Measurements from ENCODE around the gene DDIT4.
A peak's percentile ranks its signal among the peaks of the same experiment; 100 is the strongest.
"Not testable (repeated sequence)": the region's sequence is repeated elsewhere in the genome, so short reads cannot be mapped to it uniquely, and the experiment has no call there.

The DDIT4 gene

DNA sequence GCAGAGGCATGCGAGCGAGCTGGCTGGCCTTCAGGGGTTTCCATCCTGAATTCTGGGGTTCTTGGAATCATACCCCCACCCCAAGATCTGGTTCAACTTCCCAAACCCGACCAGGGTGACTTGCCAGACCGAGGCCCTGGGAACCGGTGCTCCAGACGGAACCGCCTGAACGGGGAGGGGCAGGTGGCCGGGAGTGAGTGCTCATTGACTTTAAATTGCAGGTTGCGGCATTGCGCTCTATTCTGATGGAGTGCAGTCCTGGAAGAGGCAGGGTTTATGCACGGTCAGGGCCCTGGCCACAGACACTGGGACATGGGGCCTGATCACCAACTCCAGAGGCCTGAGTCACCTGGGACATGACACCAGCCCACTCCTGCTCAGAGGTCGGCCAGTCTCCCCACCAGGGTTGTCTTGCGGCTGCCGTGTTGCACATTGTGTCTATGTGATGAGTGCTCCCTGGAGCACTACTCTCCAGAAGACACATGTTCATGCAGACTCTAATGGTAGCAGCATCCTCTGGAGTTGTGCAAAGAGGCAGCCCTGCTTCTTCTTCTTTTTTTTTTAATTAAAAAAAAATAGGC lies 5.8 kb upstream of the DDIT4 start:
- no peak overlapping the region for H3K27ac ChIP-seq (ENCODE audit: insufficient read depth, low read depth, low read length, poor library complexity, severe bottlenecking)
- H3K27me3 ChIP-seq (ENCODE audit: control insufficient read depth, insufficient read depth, low read length, poor library complexity, severe bottlenecking), result no peaks in the 10 kb centered on the region
- no peaks in the 10 kb centered on the region for H3K36me3 ChIP-seq (ENCODE audit: control insufficient read depth, insufficient read depth, low read length)
- peaks cover 32% of the 10 kb centered on the region for H3K4me1 ChIP-seq (ENCODE audit: control insufficient read depth, insufficient read depth, low read length)
- H3K4me3 ChIP-seq (ENCODE audit: insufficient read depth, low read depth, low read length), result no peak overlapping the region
- H3K9me3 ChIP-seq (ENCODE audit: control insufficient read depth, low read length), result no peaks in the 10 kb centered on the region
- 68 to 71% methylated on average over 15 of the region's 15 CpGs for WGBS, 2 experiments

DNA sequence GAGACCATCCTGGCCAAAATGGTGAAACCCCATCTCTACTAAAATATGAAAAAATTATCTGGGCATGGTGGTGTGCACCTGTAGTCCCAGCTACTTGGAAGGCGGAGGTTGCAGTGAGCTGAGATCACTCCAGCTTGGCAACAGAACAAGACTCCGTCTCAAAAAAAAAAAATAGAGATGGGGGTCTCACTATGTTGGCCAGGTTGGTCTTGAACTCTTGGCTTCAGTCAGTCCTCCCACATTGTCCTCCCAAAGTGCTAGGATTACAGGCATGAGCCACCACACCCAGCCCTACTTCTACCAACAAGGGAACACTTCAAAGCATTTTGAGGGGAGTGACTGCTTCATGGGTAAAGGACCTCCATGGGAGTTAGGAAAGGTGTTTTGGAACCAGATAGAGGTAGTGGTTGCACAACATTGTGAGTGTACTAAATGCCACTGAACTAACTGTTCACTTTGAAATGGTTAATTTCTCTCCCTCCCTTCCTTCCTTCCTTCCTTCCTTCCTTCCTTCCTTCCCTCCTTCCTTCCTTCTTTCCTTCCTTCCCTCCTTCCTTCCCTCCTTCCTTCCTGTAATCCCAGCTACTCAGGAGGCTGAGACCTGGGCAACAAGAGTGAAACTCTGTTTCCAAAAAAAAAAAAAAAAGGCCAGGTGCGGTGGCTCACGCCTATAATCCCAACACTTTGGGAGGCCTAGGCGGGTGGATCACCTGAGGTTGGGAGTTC lies 5.1 kb upstream of the DDIT4 start:
- not testable (repeated sequence) for H3K4me3 ChIP-seq (ENCODE audit: insufficient read depth, low read depth, low read length); H3K9me3 ChIP-seq (ENCODE audit: control insufficient read depth, low read length); H3K27ac ChIP-seq (ENCODE audit: insufficient read depth, low read depth, low read length, poor library complexity, severe bottlenecking); H3K36me3 ChIP-seq (ENCODE audit: control insufficient read depth, insufficient read depth, low read length); H3K27me3 ChIP-seq (ENCODE audit: control insufficient read depth, insufficient read depth, low read length, poor library complexity, severe bottlenecking)
- 93 to 96% methylated on average over 5 of the region's 5 CpGs for WGBS, 2 experiments
- H3K4me1 ChIP-seq (ENCODE audit: control insufficient read depth, insufficient read depth, low read length), result peaks cover 32% of the 10 kb centered on the region

DNA sequence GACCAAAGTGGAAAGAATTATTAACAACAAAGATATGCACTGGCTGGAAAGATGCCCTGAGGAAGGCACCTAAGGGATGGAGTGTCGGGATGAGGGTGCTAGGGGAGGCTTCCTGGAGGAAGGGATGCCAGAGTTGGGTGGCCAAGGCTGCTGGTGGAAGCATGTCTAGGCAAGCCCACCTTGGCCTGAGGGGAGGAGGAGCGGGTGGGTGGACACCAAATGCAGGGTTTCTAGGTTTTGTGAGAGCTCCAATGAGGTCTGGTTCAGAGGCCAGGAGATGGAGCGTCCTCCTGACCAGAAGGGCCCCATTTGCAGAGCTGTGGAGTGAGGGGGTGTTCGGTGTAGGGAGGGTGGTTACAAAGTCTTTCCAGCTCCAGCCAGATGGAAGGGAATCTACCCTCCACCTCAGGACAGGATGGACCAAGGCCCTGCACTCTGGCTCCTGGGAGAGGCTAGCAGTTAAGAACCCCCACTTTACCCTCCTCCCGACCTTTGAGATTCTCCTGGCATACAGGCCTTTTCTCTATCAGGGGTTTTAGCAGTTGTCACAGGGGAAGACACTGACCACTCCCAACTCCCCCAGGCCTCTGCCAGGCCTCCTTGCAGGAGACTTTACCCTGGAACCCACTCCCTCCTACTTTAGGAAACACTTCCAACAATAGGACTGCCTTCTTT lies 3.0 kb upstream of the DDIT4 start:
- Histone ChIP-seq H3K36me3 (ENCODE audit: control insufficient read depth, insufficient read depth, low read length) (peaks cover 5% of the 10 kb centered on the region), H3K9me3 (ENCODE audit: control insufficient read depth, low read length) (no peaks in the 10 kb centered on the region), H3K27ac (ENCODE audit: insufficient read depth, low read depth, low read length, poor library complexity, severe bottlenecking) (no peak overlapping the region), H3K4me1 (ENCODE audit: control insufficient read depth, insufficient read depth, low read length) (peaks cover 25% of the 10 kb centered on the region), H3K4me3 (ENCODE audit: insufficient read depth, low read depth, low read length) (no peak overlapping the region), H3K27me3 (ENCODE audit: control insufficient read depth, insufficient read depth, low read length, poor library complexity, severe bottlenecking) (no peaks in the 10 kb centered on the region)
- WGBS, 2 experiments, result 86 to 89% methylated on average over 5 of the region's 5 CpGs

DNA sequence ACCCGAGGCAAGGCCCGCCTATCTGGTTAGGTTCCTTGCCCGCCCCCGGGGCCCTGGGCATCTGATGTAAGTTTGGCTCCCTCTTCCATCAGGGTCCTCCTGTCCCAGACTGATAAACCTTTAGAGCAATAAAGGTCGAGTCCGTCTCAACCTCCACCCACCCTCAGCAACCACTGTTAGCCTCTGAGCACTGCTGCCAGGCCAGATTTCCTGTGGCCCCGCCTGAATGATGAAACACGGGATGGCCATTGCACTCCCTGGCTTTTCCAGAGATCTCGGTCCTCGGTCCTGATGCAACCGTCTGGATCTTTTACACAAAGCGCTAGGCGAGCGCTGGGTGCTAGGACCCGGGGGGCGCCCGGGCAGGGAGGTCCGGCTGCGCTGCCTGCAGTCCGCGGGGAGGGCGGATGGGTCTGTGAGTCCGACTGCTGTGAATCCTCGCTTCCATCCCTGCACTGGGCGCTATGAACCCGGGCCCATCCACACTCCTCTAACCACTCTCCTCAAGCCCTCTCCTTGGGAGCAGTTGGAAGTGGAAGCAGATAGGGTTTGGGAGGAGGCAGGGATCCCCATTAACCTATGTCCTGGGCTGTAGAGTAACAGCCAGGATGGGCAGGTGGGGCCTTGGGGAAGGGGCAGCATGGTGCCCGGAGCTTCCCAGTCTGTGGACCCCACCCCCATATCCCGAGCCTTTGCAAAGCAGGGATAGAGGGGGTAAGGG lies 875 bp upstream of the DDIT4 start:
- Histone ChIP-seq H3K4me1 (ENCODE audit: control insufficient read depth, insufficient read depth, low read length) (peaks cover 33% of the 10 kb centered on the region), H3K9me3 (ENCODE audit: control insufficient read depth, low read length) (no peaks in the 10 kb centered on the region), H3K27me3 (ENCODE audit: control insufficient read depth, insufficient read depth, low read length, poor library complexity, severe bottlenecking) (no peaks in the 10 kb centered on the region), H3K4me3 (ENCODE audit: insufficient read depth, low read depth, low read length) (peak overlapping the region; percentile 91), H3K27ac (ENCODE audit: insufficient read depth, low read depth, low read length, poor library complexity, severe bottlenecking) (peak overlapping the region; percentile 96), H3K36me3 (ENCODE audit: control insufficient read depth, insufficient read depth, low read length) (peaks cover 5% of the 10 kb centered on the region)
- WGBS, 2 experiments, result 3 to 4% methylated on average over 26 to 28 of the region's 28 CpGs

DNA sequence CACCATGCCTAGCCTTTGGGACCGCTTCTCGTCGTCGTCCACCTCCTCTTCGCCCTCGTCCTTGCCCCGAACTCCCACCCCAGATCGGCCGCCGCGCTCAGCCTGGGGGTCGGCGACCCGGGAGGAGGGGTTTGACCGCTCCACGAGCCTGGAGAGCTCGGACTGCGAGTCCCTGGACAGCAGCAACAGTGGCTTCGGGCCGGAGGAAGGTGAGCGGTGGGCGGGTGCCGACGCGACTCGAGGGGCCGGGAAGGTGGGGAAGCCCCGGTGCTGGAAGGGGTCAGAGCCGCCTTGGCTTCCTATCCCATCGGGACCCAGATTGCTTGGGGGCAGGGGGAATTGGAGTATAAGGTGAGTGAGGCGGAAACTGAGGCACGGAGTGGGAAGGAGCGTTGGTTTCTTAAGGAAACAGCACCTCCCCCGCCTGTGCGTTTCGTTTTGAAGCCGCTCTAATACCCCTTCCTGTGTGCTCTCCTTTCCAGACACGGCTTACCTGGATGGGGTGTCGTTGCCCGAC lies 547 bp downstream of the DDIT4 start:
- Histone ChIP-seq H3K9me3 (ENCODE audit: control insufficient read depth, low read length) (no peaks in the 10 kb centered on the region), H3K4me1 (ENCODE audit: control insufficient read depth, insufficient read depth, low read length) (peaks cover 33% of the 10 kb centered on the region), H3K27ac (ENCODE audit: insufficient read depth, low read depth, low read length, poor library complexity, severe bottlenecking) (peak overlapping the region; percentile 78), H3K4me3 (ENCODE audit: insufficient read depth, low read depth, low read length) (peak overlapping the region; percentile 91), H3K36me3 (ENCODE audit: control insufficient read depth, insufficient read depth, low read length) (peaks cover 5% of the 10 kb centered on the region), H3K27me3 (ENCODE audit: control insufficient read depth, insufficient read depth, low read length, poor library complexity, severe bottlenecking) (no peaks in the 10 kb centered on the region)
- WGBS, 2 experiments, result 1% methylated on average over 40 of the region's 40 CpGs

DNA sequence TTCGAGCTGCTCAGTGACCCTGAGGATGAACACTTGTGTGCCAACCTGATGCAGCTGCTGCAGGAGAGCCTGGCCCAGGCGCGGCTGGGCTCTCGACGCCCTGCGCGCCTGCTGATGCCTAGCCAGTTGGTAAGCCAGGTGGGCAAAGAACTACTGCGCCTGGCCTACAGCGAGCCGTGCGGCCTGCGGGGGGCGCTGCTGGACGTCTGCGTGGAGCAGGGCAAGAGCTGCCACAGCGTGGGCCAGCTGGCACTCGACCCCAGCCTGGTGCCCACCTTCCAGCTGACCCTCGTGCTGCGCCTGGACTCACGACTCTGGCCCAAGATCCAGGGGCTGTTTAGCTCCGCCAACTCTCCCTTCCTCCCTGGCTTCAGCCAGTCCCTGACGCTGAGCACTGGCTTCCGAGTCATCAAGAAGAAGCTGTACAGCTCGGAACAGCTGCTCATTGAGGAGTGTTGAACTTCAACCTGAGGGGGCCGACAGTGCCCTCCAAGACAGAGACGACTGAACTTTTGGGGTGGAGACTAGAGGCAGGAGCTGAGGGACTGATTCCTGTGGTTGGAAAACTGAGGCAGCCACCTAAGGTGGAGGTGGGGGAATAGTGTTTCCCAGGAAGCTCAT lies 1.1 kb downstream of the DDIT4 start:
- Histone ChIP-seq H3K4me1 (ENCODE audit: control insufficient read depth, insufficient read depth, low read length) (peaks cover 33% of the 10 kb centered on the region), H3K9me3 (ENCODE audit: control insufficient read depth, low read length) (no peaks in the 10 kb centered on the region), H3K27ac (ENCODE audit: insufficient read depth, low read depth, low read length, poor library complexity, severe bottlenecking) (no peak overlapping the region), H3K27me3 (ENCODE audit: control insufficient read depth, insufficient read depth, low read length, poor library complexity, severe bottlenecking) (no peaks in the 10 kb centered on the region), H3K4me3 (ENCODE audit: insufficient read depth, low read depth, low read length) (peak overlapping the region; percentile 91), H3K36me3 (ENCODE audit: control insufficient read depth, insufficient read depth, low read length) (peaks cover 5% of the 10 kb centered on the region)
- 42 to 43% methylated on average over 26 of the region's 26 CpGs for WGBS, 2 experiments

DNA sequence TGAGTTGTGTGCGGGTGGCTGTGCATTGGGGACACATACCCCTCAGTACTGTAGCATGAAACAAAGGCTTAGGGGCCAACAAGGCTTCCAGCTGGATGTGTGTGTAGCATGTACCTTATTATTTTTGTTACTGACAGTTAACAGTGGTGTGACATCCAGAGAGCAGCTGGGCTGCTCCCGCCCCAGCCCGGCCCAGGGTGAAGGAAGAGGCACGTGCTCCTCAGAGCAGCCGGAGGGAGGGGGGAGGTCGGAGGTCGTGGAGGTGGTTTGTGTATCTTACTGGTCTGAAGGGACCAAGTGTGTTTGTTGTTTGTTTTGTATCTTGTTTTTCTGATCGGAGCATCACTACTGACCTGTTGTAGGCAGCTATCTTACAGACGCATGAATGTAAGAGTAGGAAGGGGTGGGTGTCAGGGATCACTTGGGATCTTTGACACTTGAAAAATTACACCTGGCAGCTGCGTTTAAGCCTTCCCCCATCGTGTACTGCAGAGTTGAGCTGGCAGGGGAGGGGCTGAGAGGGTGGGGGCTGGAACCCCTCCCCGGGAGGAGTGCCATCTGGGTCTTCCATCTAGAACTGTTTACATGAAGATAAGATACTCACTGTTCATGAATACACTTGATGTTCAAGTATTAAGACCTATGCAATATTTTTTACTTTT lies 1.8 kb downstream of the DDIT4 start:
- peaks cover 5% of the 10 kb centered on the region for H3K36me3 ChIP-seq (ENCODE audit: control insufficient read depth, insufficient read depth, low read length)
- H3K9me3 ChIP-seq (ENCODE audit: control insufficient read depth, low read length), result no peaks in the 10 kb centered on the region
- no peaks in the 10 kb centered on the region for H3K27me3 ChIP-seq (ENCODE audit: control insufficient read depth, insufficient read depth, low read length, poor library complexity, severe bottlenecking)
- H3K4me3 ChIP-seq (ENCODE audit: insufficient read depth, low read depth, low read length), result peak overlapping the region; percentile 91
- 59 to 65% methylated on average over 12 of the region's 12 CpGs for WGBS, 2 experiments
- H3K4me1 ChIP-seq (ENCODE audit: control insufficient read depth, insufficient read depth, low read length), result peaks cover 30% of the 10 kb centered on the region
- no peak overlapping the region for H3K27ac ChIP-seq (ENCODE audit: insufficient read depth, low read depth, low read length, poor library complexity, severe bottlenecking)

DNA sequence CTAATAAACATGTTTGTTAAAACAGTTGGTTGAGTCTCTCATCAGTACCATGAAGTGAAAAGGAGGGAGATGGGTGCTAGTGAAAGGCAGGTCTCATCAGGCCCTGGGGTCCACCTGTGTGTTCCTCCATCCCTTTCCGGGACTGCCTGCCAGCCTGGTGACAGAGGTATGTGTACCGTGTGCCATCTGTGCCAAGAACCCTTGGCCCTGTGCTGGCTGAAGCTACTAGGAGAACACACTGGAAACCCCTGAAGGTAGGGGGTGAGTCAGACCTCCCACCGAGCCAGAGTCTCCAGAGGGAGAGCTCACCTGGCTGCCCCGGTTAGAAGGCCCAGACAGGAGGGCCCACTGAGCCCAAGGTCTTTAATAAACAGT lies 2.3 kb downstream of the DDIT4 start:
- Histone ChIP-seq H3K4me3 (ENCODE audit: insufficient read depth, low read depth, low read length) (peak overlapping the region; percentile 91), H3K36me3 (ENCODE audit: control insufficient read depth, insufficient read depth, low read length) (peaks cover 5% of the 10 kb centered on the region), H3K27ac (ENCODE audit: insufficient read depth, low read depth, low read length, poor library complexity, severe bottlenecking) (no peak overlapping the region), H3K9me3 (ENCODE audit: control insufficient read depth, low read length) (no peaks in the 10 kb centered on the region), H3K4me1 (ENCODE audit: control insufficient read depth, insufficient read depth, low read length) (peaks cover 25% of the 10 kb centered on the region), H3K27me3 (ENCODE audit: control insufficient read depth, insufficient read depth, low read length, poor library complexity, severe bottlenecking) (no peaks in the 10 kb centered on the region)
- WGBS, 2 experiments, result 88 to 92% methylated on average over 4 of the region's 4 CpGs

DNA sequence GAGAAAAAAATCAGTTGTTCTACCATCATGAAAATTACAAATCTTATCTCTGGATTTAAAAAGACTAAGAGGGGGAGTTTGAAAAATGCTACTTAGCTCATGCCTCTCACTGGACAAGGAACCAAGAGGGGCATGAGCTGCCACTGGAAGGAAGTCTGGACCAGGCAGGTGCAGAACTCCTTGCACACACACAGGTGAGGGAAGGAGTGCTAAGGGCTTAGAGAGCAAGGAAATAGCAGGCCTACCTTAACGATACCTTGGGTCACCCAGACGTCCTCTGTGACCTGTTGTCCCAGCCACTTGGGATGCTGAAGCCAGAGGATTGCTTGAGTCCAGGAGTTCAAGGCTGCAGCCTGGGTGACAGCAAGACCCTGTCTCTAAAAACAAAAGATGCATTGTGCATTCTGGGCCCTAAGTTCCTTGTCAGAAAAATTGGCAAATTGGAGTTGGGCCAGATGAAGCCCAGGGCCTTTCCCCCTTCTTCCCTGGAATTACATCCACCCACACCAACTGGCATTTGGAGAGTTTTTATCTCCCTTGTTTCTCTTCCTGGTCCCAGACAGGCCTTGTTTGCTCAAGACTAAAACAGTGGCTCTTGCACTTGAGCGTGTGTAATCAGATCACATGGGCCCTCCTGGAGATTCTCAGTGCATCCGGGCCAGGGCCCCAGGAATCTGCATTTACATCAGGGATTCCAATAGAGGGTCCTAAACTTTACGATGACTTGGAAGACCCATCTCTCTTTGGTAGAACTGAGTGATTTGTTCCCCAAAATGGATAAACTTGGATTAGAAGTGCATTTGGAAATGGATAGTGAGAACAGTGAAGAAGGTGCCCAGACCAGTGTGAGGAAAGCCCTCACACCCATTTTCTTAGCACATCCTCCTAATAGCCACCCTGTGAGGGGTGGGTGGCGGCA lies 3.0 kb downstream of the DDIT4 start:
- WGBS, 2 experiments, result 85 to 87% methylated on average over 6 of the region's 6 CpGs
- no peaks in the 10 kb centered on the region for H3K9me3 ChIP-seq (ENCODE audit: control insufficient read depth, low read length)
- H3K27me3 ChIP-seq (ENCODE audit: control insufficient read depth, insufficient read depth, low read length, poor library complexity, severe bottlenecking), result no peaks in the 10 kb centered on the region
- no peak overlapping the region for H3K4me3 ChIP-seq (ENCODE audit: insufficient read depth, low read depth, low read length)
- H3K27ac ChIP-seq (ENCODE audit: insufficient read depth, low read depth, low read length, poor library complexity, severe bottlenecking), result no peak overlapping the region
- H3K4me1 ChIP-seq (ENCODE audit: control insufficient read depth, insufficient read depth, low read length), result peaks cover 25% of the 10 kb centered on the region
- H3K36me3 ChIP-seq (ENCODE audit: control insufficient read depth, insufficient read depth, low read length), result peaks cover 5% of the 10 kb centered on the region

Measured in ectodermal cell (in vitro differentiated cells).